Stimulated activated CD4-positive, alpha-beta T cell treated with anti-CD3 and anti-CD28 coated beads, Interleukin-12 subunit alpha, Interleukin-12 subunit beta, amount 100 ng/mL, for 4 hours (primary cell): Measurements from ENCODE around the gene TBC1D14.

Source experiments
- DNase-seq: peaks from one replicate; pipeline ENCODE4 v3.0.0-alpha.2; 2020

The TBC1D14 gene

DNA sequence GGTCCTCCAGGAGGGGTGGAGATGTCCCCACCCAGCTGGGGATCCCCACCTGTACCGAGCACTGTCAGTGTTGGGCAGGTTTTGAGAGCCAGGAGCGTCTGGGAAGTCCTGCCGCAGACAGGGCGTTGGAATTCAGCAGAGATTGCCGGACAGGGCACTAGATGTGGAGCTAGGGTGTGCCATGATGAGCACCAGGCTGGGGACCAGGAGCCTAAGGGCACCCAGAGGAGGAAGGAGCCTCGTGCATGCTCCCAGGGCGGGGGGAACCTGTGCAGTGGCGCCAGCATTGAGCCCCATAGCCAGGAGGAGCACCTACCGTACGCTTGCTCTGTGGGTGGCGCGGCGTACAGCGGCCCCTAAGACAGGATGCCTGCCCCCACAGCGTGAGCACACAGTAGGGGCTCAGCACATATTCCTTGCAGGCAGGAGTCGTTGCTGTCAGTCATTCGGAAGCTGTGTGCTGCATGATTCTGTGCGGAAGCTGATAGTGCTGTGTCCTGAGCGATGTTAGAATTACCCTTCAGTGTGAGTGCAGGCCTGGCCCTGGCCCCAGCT lies 114.8 kb downstream of the TBC1D14 start:
- no peak for DNase-seq

DNA sequence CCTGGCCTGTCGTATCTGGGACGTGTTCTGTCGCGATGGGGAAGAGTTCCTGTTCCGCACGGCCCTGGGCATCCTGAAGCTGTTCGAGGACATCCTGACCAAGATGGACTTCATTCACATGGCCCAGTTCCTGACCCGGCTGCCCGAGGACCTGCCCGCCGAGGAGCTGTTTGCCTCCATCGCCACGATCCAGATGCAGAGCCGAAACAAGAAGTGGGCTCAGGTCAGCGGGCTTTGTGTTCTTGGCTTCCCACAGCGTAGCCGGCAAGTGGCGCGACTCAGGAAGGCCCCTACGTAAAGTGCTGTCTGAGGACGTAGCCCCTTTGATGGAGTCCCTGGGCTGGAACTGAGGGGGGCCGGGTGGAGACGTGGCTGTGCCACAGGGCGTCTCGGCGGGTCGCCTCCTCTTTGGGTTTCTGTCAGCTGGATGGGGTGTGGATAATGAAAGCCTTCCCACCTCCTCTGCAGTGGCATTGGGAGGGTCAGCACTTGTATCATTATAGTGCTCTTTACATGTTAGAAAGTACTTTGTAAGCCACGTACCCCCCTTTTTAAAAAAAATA lies 115.5 kb downstream of the TBC1D14 start:
- DNase-seq = no peak

DNA sequence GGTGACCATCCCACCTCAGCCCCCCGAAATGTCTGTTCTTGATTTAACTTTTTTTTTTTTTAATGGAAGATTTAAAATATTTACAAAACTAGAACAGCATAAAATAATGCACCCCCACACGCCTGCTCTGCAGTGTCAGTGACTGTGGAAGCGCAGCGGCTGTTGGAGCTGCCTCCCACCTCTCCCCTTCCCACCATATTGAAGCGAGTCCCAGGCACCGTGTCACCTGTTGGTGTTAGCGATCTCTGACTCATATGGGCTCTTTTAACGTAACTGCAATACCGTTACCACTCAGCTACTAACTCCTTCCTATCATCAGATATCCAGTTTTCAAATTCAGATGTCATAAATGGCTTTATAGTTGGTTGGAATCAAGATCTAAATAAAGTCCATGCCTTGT lies 116.5 kb downstream of the TBC1D14 start:
- no peak for DNase-seq

DNA sequence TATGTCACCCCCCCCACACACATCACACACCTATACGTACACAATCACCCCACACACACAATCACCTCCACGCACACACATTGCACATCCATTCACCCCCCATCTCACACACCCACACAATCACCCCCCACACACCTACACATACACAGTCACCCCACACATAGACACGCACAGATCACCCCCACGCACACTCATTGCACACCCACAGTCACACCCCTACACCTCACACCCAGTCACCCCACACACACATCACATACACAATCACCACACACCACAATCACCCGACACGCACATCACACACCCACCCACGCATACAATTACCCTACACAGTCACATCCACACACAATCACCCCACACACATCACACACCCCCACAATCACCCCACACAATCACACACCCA lies 117.7 kb downstream of the TBC1D14 start:
- DNase-seq = no peak

DNA sequence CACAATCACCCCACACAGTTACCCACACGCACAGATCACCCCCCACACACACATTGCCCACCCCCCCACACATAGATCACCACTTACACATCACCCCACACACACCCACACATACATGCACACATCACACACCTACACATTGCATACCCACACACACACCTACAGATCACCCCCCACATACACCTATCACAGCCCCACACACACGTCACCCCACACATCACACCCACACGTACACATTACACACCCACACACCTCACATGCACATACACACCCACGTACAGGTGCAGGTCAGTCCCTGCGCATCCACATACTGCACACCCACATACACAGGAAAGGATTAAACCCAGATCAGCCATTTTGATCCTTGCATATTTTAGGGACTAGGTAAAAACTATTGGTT lies 118.3 kb downstream of the TBC1D14 start:
- no peak for DNase-seq

DNA sequence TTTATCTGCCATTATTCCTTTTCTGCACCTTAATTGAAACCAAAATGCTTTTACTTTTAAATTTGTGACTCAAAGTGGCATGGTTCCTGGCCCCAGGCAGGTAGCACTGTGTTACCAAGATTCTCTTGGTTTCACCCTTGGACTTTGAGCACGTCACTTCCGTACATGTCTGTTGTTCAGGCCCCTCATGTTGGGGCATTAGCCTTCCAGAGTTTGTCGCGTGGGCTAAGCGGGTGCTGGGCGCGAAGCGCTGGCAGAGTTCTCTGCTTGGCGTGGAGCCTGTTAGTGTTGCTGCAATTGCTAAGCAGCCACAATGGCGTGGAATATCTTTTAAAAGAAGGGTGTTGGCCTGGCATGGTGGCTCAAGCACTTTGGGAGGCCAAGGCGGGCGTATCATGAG lies 119.6 kb downstream of the TBC1D14 start:
- DNase-seq = no peak

DNA sequence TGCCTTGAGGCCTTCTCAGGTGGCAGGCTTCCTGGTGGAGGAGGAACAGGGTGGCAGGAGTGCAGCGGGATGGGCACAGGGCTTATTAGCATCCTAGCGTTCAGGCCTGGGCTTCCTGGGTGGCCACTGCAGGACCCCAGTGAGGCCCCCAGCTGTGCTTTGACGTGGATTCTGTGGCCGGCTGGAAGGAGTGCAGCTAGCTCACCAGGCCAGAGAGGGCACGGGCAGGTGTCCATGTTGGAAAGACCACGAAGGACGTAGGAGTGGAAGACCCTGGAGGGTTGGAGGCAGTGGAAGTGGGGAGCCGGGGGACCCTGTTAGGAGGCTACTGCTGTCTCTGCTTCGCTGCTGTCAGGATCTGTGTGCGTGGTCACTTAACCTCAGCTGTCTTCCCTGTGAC lies 120.3 kb downstream of the TBC1D14 start:
- DNase-seq = no peak

DNA sequence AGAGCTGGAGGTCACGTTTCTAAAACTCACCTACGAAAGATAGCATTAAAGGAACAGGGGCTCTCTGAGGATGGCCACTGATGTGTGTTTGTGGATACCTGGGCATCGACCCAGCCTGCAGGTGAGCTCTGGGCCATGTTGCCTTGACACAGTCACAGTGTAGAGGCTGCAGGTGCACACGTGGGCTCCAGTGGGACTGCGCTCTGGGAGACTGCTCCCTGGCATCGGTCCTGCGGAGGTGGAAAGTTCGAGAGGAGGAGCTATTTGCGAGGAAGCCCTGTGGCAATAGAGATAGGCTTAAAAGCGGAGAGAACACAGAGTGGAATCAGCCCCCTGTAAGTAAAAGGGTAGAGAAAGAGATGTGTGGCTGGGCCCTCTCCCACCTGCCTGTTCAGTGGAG lies 121.2 kb downstream of the TBC1D14 start:
- no peak for DNase-seq

DNA sequence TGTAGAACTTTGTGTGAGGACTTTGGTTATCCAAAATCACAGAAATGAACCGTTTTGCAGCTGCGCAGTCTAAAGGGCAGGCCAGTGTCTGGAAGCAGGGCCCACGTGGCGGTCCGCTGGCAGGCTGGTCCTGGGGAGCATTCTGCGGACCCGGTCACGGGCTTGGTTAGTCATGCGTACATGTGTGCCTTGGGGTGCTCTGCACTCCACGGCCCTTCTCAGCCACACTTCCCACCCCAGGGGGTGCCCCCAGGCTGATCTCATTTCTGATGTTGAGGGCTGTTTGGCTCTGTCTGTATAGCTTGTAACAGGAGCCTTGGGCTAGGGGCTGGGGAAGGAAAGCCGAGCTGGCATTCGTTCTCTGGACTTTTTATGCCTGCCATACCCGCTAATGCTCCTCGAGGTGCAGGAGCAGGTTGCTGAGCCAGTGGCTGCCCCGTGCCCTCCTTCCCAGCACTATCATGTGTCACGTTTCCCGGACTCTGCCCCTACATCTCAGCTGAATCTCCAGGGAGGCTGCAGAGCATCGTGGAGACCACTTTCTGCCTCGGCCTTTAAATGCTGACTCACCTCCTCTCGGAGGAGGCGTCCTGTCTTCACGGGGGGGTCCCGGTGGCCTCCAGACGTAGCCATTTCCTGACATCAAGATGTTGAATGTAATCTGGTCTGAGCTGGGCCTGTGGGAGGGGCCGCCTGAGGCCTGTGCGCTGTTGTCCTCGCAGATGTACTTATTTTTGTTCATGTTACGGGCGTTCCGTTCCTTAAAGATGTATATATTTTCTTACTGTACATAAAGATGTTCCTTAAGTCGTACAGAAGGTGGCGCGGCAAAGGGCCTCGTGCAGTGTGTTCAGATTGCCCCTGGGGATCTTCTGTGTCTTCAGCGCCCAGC lies 122.2 kb downstream of the TBC1D14 start:
- no peak for DNase-seq

DNA sequence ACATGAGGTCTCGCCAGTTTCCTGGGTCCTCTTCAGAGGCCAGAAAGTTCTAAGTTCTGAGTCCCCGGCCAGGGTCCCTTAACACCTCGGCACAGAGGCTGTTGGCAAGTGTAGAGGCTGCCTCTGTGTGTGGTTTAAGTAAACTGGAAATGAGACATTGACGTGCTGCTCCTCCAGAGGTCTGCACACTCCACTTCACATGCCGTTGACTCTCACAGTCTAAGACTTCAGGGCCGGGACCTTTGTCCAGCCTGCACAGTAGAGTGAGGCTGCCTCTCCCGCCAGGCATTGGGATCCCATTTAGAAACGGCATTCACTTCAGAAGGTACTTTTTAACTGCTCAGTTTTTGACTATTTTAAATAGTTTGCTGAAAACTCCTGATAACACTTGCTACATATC lies 123.0 kb downstream of the TBC1D14 start:
- no peak for DNase-seq

DNA sequence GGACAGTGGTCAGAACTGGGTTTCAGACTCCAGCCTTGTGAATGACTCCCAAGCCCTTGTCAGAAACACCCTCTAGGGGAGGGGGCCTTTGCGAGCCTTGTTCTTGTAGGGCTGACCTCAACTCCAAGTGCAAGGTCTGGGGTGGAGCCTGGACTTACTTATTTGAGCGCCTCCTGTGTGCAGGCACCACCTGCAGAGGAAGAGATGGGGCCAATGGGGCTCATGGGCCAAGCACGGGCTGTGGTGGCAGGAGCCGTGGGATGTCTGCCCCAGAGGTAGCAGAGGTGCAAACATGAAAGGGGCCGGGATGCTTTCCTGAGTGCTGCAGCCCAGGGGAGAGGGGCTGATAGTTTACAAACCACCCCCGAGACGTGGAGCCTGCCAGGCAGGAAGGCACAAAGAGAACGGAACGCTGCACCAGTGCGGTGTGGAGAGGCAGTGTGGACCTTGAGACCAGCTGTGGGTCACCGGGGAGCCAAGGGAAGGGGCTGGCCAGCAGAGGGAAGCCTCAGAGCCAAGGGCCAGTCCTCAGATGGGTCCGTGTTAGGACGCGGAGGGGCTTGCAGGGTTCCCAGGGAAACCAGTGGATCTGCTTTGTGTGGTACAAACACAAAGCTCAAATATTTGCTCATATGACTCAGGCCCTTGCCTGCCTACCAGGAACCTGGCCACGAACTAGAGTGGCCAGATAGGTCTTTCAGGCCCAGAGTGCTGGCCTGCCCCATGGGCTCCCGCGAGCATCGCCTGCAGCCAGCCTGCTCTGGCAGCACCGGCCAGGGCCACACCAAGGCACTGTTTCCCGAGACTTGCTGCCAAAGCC lies 124.8 kb downstream of the TBC1D14 start:
- DNase-seq = no peak

DNA sequence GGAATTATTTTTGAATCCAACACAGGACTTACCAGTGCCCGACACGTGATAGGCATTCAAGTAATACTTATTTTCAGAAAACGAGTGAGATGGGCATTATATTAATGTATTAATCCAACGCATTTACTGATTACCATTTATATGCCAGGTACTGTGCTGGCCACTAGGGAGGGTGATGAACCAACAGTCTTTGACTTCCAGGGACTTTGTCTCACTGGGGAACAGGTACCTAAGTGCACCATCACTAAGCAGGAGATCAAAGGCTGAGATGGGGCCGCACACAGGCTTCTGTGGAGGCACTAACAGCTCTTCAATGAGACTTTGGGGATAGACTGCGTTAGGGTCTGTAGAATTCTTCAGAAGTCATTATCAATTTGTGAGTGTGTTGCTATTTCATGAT lies 127.8 kb downstream of the TBC1D14 start:
- no peak for DNase-seq

DNA sequence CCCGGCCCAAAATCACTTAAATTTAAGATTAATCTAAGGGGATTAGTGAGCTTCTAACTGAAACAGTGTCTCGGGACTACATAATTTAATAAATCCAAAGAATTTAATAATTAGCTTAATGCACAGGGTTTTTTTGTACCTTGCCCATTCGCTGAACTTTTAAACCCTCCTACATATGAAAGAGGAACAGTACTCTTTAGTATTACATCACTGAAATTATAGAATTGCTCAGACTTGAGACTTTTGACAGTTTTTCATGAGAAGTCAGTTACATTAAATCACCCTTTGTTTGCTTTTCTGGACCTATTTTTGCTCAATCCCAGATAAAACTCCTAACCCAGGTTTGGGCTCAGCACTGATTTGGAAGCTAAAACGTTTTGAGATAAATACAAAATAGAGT lies 131.1 kb downstream of the TBC1D14 start:
- DNase-seq = no peak

DNA sequence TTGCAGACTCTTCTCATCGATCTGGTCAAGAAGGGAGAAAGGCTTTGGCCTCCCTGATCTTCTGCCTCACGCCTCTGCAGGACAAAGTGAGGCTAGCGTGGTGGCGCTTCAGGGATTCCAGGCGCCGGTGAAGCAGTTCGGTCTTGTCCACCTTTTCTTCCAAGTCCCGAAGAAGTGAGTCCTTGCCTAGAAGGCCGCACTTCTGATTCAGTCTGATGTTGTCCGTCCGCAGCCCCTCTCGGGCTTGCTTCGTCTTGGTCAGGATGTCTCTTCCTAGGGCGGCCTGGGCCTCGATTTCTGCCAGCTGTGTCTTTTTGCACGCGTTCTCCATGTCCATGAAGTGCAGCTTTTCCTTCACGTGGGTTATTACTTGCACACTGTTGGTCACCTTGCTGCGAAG lies 131.6 kb downstream of the TBC1D14 start:
- no peak for DNase-seq

DNA sequence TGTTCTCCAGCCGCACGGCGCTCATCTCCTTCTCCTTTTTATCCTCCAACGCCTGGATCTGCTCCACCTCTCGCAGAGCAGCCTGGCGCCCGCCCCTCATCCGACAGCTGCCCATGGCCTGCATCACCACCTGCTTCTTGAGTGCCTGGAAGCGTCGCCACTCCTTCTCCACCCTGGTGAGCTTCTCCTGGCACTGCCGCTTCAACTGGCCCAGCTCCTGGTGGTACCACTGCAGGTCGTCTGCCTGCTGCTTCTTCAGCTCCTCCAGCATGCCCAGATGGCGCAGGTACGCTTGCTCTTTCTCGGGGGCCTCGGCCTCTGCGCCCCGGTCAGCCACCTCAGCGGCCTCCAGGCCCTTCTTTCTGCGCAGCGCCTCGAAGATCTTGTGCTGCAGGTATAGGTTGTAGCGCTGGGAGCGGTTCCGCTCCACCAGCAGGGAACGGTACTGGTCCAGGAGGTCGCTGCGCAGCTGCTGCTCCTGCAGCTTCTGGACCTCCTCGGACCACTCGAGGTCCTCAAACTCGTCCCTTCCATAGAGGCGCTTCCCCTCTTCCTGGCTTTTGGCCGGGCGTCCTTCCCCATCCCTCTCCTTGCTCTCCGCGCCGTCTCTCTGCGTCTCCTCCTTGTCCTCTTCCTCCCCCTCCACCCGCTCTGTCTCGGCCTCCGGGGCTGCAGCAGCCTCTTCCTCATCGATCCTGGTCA lies 132.3 kb downstream of the TBC1D14 start:
- DNase-seq = no peak

DNA sequence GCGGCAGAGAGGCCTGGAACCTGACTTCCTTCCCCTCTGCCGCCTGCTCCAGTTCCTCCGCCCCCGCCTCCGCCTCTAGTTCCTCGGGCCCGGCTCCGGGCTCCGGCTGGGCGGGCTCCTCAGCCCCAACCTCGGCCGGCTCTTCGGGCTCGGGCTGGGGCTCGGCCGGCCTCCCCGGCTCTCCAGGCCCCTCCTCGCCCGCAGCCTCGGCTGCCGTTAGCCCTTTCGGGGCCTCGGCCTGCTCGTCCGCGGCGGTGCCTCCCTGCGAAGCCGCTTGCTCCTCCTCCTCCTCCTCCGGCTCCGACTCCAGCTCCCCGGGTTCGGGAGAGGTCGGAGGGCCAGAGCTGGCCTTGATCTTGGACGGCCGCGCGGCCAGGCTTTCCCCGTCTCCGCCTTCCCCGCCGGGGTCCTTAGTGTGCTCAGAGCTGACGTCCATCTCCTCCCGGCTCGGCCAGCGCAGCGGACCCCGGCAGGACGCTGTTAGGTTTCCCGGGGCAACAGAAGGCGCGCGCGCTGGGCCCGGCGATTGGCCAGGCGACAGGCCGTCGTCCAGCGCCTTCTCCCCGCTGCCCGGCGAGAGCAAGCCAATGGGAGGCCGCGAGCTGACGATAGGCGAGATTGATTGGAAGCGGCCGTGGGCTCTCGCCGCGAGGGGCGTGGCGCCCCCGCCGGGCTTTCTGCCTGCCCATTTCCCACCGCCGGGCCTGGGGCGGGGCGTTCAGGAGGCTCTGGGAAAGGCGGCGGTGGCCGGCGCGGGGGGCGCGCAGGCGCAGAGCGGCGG lies 133.1 kb downstream of the TBC1D14 start:
- peak; percentile 91 for DNase-seq

DNA sequence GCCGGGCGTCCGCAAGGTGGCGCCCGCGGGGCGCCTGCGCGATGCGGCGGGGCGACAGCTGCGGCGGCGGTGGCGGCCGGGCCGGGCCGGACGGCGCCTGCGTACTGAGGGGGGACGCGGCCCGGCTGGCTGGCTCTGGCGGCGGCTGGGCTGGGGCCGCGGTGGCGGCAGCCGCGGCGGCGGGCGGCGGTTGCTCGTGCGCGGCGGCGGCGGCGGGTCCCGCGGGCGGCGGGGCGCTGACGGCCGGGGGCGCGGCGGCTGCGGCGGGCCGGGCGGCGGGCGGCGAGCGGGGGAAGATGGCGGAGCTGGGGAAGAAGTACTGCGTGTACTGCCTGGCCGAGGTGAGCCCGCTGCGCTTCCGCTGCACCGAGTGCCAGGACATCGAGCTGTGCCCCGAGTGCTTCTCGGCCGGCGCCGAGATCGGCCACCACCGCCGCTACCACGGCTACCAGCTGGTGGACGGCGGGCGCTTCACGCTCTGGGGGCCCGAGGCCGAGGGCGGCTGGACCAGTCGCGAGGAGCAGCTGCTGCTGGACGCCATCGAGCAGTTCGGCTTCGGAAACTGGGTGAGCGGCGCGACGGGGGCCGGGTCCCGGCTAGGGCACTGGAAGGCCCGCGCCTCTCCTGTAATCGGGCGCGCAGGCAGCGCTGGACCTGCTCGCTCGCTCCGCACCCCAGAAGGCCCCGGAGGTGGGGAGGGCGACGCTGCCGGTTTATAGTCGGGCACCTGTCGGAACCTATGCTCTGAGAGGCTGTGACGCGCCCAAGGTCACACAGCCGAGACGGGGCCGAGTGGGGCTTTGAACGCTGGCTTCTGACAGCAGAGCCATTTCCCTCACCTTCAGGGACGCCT lies 133.9 kb downstream of the TBC1D14 start, which contains the start of gene TADA2B:
Gene TADA2B (plus strand): TSS at position 89 of the 853 bp plus-strand sequence. CDS start 208 bp downstream, at position 297.
- peak; percentile 47 for DNase-seq

DNA sequence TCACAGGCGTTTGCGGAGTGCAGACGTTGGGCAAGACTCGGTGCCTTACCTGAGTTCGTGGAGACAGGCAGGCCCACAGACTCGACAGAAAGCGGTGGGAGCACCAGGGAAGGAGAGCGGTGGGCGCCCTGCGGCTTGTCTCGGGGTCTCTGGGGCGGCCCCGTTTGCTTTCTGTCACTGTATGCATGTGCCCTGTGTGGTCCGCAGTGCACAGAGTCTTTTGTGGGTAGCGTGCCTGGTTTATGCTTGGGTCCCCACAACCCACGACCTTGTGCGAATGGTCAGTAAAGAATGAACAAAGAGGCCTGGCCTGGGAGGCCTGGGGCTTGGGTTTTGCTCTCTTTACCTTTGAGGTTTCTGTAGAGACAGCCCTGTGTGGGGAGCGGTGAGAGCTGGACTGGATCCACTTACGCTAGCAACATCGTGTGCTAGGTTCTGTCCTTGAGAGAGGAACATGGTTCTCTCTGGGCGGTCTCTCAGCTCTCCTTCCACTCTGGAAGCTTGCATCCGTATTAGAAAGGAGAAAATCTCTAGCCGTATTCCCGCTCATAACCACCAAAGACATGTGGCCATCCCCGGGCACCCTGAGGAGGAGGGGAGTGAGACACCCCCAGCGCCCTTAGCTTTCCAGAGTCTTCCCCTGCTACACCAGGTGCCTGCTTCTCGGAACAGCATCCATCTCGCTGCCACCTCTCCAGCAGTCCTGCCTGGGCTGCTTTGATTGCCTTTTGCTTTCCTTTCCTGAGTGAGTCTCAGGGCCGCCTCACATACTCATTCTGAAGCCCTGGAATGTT lies 134.7 kb downstream of the TBC1D14 start:
- DNase-seq = no peak

DNA sequence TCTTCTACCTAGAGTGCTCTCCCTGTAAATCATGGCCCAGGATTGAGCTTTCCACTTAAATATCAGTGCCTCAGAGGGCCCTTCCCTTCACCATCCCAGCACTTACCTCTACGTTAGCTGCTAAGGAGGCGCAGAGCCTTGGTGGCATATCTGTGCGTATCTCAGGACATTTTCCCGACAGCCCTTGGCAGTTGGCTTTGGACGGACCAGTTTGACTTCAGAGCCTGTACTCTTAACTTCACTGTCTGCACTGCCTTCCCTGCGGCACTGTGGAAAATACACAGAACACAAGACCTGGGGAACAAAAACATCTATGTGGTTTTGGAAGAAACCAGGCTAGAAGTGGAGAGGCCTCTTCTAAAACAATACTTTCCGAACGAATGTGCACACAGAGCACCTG lies 135.9 kb downstream of the TBC1D14 start:
- no peak for DNase-seq
